H9 (cell line): Measurements from ENCODE around the gene CDKAL1. TPM values are rescaled to one million over a fixed set of nuclear protein-coding genes. Genes with fewer than 3 reads are reported as not detected.
"Not testable (repeated sequence)": the region's sequence is repeated elsewhere in the genome, so short reads cannot be mapped to it uniquely, and the experiment has no call there.

Experiments used
- DNase-seq: peaks from one replicate; pipeline ENCODE4 v3.0.0-alpha.2; 2017
- H2AFZ ChIP-seq: one replicate; pipeline ENCODE4 v1.6.1; 2013; ENCODE audit warnings: mild to moderate bottlenecking, low read length, control low read depth, moderate library complexity
- H2AK5ac ChIP-seq: 2 replicates; pipeline ENCODE4 v1.6.1; 2013; ENCODE audit warnings: low read length, control low read depth, mixed read lengths; ENCODE audit not compliant: insufficient read length
- H2BK120ac ChIP-seq: one replicate; pipeline ENCODE4 v1.6.1; 2013; ENCODE audit warnings: low read depth, mild to moderate bottlenecking, low read length, control low read depth, inconsistent platforms; ENCODE audit not compliant: poor library complexity, severe bottlenecking
- H2BK12ac ChIP-seq: 2 replicates; pipeline ENCODE4 v1.6.1; 2013; ENCODE audit warnings: low read length, control low read depth, mixed read lengths, low read depth; ENCODE audit not compliant: insufficient read length
- H2BK15ac ChIP-seq: 2 replicates; pipeline ENCODE4 v1.6.1; 2013; ENCODE audit warnings: low read depth, low read length, control low read depth
- H2BK20ac ChIP-seq: one replicate; pipeline ENCODE4 v1.6.1; 2013; ENCODE audit warnings: low read depth, mild to moderate bottlenecking, low read length, control low read depth, inconsistent platforms; ENCODE audit not compliant: poor library complexity, severe bottlenecking
- H2BK5ac ChIP-seq: 2 replicates; pipeline ENCODE4 v1.6.1; 2013; ENCODE audit warnings: low read length, control low read depth, mixed read lengths; ENCODE audit not compliant: insufficient read length
- H3K14ac ChIP-seq: 2 replicates; pipeline ENCODE4 v1.6.1; 2013; ENCODE audit warnings: low read length, control low read depth; ENCODE audit not compliant: insufficient read depth
- H3K18ac ChIP-seq: 2 replicates; pipeline ENCODE4 v1.6.1; 2013; ENCODE audit warnings: low read depth, mild to moderate bottlenecking, mixed read lengths, low read length, control low read depth; ENCODE audit not compliant: insufficient read length
- H3K23ac ChIP-seq: 2 replicates; pipeline ENCODE4 v1.6.1; 2013; ENCODE audit warnings: low read length, control low read depth, mixed read lengths, low read depth; ENCODE audit not compliant: insufficient read length
- H3K23me2 ChIP-seq: 2 replicates; pipeline ENCODE4 v1.6.1; 2013; ENCODE audit warnings: low read depth, mild to moderate bottlenecking, mixed read lengths, low read length, control low read depth; ENCODE audit not compliant: insufficient read length, poor library complexity, severe bottlenecking
- H3K27ac ChIP-seq: 2 replicates; pipeline ENCODE4 v1.5.1; 2013; ENCODE audit warnings: low read length, control low read depth, mixed read lengths, low read depth; ENCODE audit not compliant: insufficient read length
- H3K27me3 ChIP-seq: 2 replicates; pipeline ENCODE4 v1.6.1; 2013; ENCODE audit warnings: low read length, control low read depth, inconsistent platforms; ENCODE audit not compliant: insufficient read depth
- H3K4ac ChIP-seq: 2 replicates; pipeline ENCODE4 v1.6.1; 2013; ENCODE audit warnings: low read depth, mild to moderate bottlenecking, control low read depth, inconsistent platforms, low read length, moderate library complexity
- H3K4me1 ChIP-seq: 2 replicates; pipeline ENCODE4 v1.6.1; 2013; ENCODE audit warnings: low read length, control low read depth, inconsistent platforms; ENCODE audit not compliant: insufficient read depth
- H3K4me2 ChIP-seq: 2 replicates; pipeline ENCODE4 v1.6.1; 2013; ENCODE audit warnings: low read length, control low read depth, mixed read lengths; ENCODE audit not compliant: insufficient read length, insufficient read depth
- H3K56ac ChIP-seq: 2 replicates; pipeline ENCODE4 v1.6.1; 2013; ENCODE audit warnings: low read depth, mild to moderate bottlenecking, mixed read lengths, low read length, control low read depth; ENCODE audit not compliant: insufficient read length
- H3K79me1 ChIP-seq: 2 replicates; pipeline ENCODE4 v1.6.1; 2013; ENCODE audit warnings: low read depth, mild to moderate bottlenecking, moderate library complexity, low read length, control low read depth, inconsistent platforms; ENCODE audit not compliant: insufficient read depth, poor library complexity, severe bottlenecking
- H3K79me2 ChIP-seq: 2 replicates; pipeline ENCODE4 v1.6.1; 2013; ENCODE audit warnings: low read length, control low read depth, inconsistent platforms; ENCODE audit not compliant: insufficient read depth
- H3K9ac ChIP-seq: 2 replicates; pipeline ENCODE4 v1.6.1; 2013; ENCODE audit warnings: low read length, control low read depth, mixed read lengths; ENCODE audit not compliant: insufficient read length; ENCODE audit errors: extremely low read depth
- H3K9me3 ChIP-seq: one replicate; pipeline ENCODE4 v1.6.1; 2013; ENCODE audit warnings: low read depth, low read length, inconsistent platforms; ENCODE audit not compliant: control insufficient read depth
- H3T11ph ChIP-seq: one replicate; pipeline ENCODE4 v1.6.1; 2013; ENCODE audit warnings: mild to moderate bottlenecking, low read length, control low read depth, inconsistent platforms
- H4K20me1 ChIP-seq: one replicate; pipeline ENCODE4 v1.6.1; 2013; ENCODE audit not compliant: control insufficient read depth, insufficient read length, insufficient read depth
- H4K5ac ChIP-seq: 2 replicates; pipeline ENCODE4 v1.6.1; 2013; ENCODE audit warnings: low read depth, mild to moderate bottlenecking, mixed read lengths, low read length, control low read depth; ENCODE audit not compliant: insufficient read length
- H4K8ac ChIP-seq: replicated peaks from 2 replicates; pipeline ENCODE4 v1.6.1; 2013; ENCODE audit warnings: low read length, control low read depth, mixed read lengths, low read depth; ENCODE audit not compliant: insufficient read length
- H4K91ac ChIP-seq: 2 replicates; pipeline ENCODE4 v1.6.1; 2013; ENCODE audit warnings: low read depth, mild to moderate bottlenecking, moderate library complexity, mixed read lengths, low read length, control low read depth; ENCODE audit not compliant: insufficient read length
- H3K27ac Mint-ChIP-seq, 3 experiments: 2 replicates in 2 of 3; 3 replicates in 1 of 3; pipeline ENCODE4 v1.8.0; 2020 to 2021; ENCODE audit warnings: mixed read lengths in 3 of 3, mild to moderate bottlenecking in 1 of 3, moderate library complexity in 1 of 3
- H3K27me3 Mint-ChIP-seq: 2 replicates; pipeline ENCODE4 v1.8.0; 2021; ENCODE audit warnings: low read depth, mild to moderate bottlenecking, moderate library complexity, mixed read lengths
- H3K36me3 Mint-ChIP-seq, 3 experiments: 2 replicates in 2 of 3; 3 replicates in 1 of 3; pipeline ENCODE4 v1.8.0; 2020 to 2021; ENCODE audit warnings: low read depth in 3 of 3, mixed read lengths in 3 of 3; ENCODE audit not compliant: insufficient read depth in 1 of 3
- H3K4me1 Mint-ChIP-seq, 2 experiments: 2 replicates each; pipeline ENCODE4 v1.8.0; 2020; ENCODE audit warnings: mixed read lengths in 2 of 2
- H3K4me3 Mint-ChIP-seq, 2 experiments: 2 replicates in 1 of 2; 3 replicates in 1 of 2; pipeline ENCODE4 v1.8.0; 2020 to 2021; ENCODE audit warnings: mild to moderate bottlenecking in 2 of 2, mixed read lengths in 2 of 2, moderate library complexity in 1 of 2
- H3K9me3 Mint-ChIP-seq, 2 experiments: 2 replicates in 1 of 2; 3 replicates in 1 of 2; pipeline ENCODE4 v1.8.0; 2020; ENCODE audit warnings: mild to moderate bottlenecking in 2 of 2, mixed read lengths in 2 of 2, moderate library complexity in 1 of 2
- WGBS: extraction: QIAGEN DNeasy Blood & Tissue Kit; methylation state at CpG from one replicate; pipeline ENCODE4 v1.1.7; 2013; ENCODE audit warnings: missing lambda C conversion rate, low lambda C conversion rate, mixed read lengths; ENCODE audit not compliant: insufficient read length; ENCODE audit errors: extremely low coverage; 5-methylcytosine and 5-hydroxymethylcytosine counted together
- total RNA-seq: library from RNA; stranded (reverse); gene quantifications from 2 replicates; pipeline ENCODE4 v1.2.1, GENCODE V29; 2021
- TF ChIP-seq, protein P1 (sequence below): fragments of 200-600 bp; sonication (generic); conservative IDR thresholded peaks from 3 replicates; pipeline ENCODE4 v1.8.0; 2021; ENCODE audit warnings: antibody characterized with exemption, mild to moderate bottlenecking

The CDKAL1 gene
- total RNA-seq, 1 experiment from 2014 or later = 23.0 TPM

DNA sequence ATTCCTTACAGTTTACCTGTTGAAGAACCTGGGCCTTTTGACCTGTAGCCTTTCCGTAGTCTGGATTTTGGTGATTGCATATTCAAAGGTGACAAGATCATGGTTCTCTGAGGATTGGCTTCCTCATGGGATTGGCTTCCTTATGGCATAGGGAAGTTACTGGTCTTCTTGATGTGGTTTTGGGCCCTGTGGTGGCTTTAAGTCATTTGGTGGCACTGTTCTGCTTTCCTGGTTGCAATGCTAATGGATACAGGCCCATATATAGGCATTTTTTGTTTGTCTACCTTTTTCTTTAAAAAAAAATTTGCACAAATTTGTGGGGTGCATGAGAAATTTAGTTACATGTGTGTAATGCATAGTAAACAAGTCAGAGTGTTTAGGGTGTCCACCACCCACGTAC lies 185.7 kb downstream of the CDKAL1 start:
- no peaks in the 10 kb centered on the region for H4K20me1 ChIP-seq
- no peak overlapping the region for H4K8ac ChIP-seq
- no peak overlapping the region for H2BK5ac ChIP-seq
- H3K4me3 Mint-ChIP-seq = no peak overlapping the region
- no CpG with 5 or more reads among the region's 2 CpGs for WGBS
- no peak overlapping the region for H3K56ac ChIP-seq
- H3K27me3 ChIP-seq = no peaks in the 10 kb centered on the region
- no peaks in the 10 kb centered on the region for H3K79me2 ChIP-seq
- H3K9ac ChIP-seq = no peak overlapping the region
- TF ChIP-seq, protein P1, sequence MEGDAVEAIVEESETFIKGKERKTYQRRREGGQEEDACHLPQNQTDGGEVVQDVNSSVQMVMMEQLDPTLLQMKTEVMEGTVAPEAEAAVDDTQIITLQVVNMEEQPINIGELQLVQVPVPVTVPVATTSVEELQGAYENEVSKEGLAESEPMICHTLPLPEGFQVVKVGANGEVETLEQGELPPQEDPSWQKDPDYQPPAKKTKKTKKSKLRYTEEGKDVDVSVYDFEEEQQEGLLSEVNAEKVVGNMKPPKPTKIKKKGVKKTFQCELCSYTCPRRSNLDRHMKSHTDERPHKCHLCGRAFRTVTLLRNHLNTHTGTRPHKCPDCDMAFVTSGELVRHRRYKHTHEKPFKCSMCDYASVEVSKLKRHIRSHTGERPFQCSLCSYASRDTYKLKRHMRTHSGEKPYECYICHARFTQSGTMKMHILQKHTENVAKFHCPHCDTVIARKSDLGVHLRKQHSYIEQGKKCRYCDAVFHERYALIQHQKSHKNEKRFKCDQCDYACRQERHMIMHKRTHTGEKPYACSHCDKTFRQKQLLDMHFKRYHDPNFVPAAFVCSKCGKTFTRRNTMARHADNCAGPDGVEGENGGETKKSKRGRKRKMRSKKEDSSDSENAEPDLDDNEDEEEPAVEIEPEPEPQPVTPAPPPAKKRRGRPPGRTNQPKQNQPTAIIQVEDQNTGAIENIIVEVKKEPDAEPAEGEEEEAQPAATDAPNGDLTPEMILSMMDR = no peak
- H3K4me1 ChIP-seq = no peaks in the 10 kb centered on the region; the same call in 1 of the 2 replicates
- H3K36me3 Mint-ChIP-seq = peaks cover 0 to 4% (median 3%) of the 10 kb centered on the region in 3 experiments; a peak in 2 of 7 replicates
- no peak overlapping the region for H3T11ph ChIP-seq
- H2BK12ac ChIP-seq = no peak overlapping the region
- H2BK120ac ChIP-seq = no peak overlapping the region
- no peak overlapping the region for H3K4ac ChIP-seq
- H3K9me3 ChIP-seq = no peaks in the 10 kb centered on the region
- H4K91ac ChIP-seq = no peak overlapping the region
- no peak overlapping the region for H2AK5ac ChIP-seq
- no peaks in the 10 kb centered on the region for H3K79me1 ChIP-seq
- no peak overlapping the region for H2AFZ ChIP-seq
- peak overlapping the region in 1 of 3 experiments; percentile 76; a peak in 2 of 7 replicates for H3K27ac Mint-ChIP-seq
- no peak overlapping the region for H3K18ac ChIP-seq
- no peak overlapping the region for H3K23ac ChIP-seq
- no peak overlapping the region for H2BK20ac ChIP-seq
- DNase-seq = no peak
- H3K4me2 ChIP-seq = no peak overlapping the region
- H3K14ac ChIP-seq = no peak overlapping the region
- H3K27me3 Mint-ChIP-seq = no peaks in the 10 kb centered on the region
- no peaks in the 10 kb centered on the region for H3K9me3 Mint-ChIP-seq
- no peak overlapping the region for H4K5ac ChIP-seq
- no peak overlapping the region for H2BK15ac ChIP-seq
- H3K27ac ChIP-seq = no peak overlapping the region
- peaks cover 21 to 31% of the 10 kb centered on the region in 2 experiments for H3K4me1 Mint-ChIP-seq
- H3K23me2 ChIP-seq = no peaks in the 10 kb centered on the region

- H2AK5ac ChIP-seq, H3K4me2 ChIP-seq, H3K36me3 Mint-ChIP-seq, H3K79me1 ChIP-seq, H4K20me1 ChIP-seq, H3T11ph ChIP-seq, H2BK12ac ChIP-seq, H3K4ac ChIP-seq, H3K14ac ChIP-seq, H3K27me3 Mint-ChIP-seq, H2BK120ac ChIP-seq, H3K4me1 ChIP-seq, H2BK15ac ChIP-seq, H3K56ac ChIP-seq, H3K27me3 ChIP-seq, H3K9ac ChIP-seq, H3K23ac ChIP-seq, H3K27ac ChIP-seq, H4K5ac ChIP-seq, H3K79me2 ChIP-seq, H2BK5ac ChIP-seq, H3K4me3 Mint-ChIP-seq, H3K23me2 ChIP-seq, H3K27ac Mint-ChIP-seq, DNase-seq, H4K91ac ChIP-seq, H3K9me3 Mint-ChIP-seq, H2AFZ ChIP-seq, H3K9me3 ChIP-seq, H2BK20ac ChIP-seq, H4K8ac ChIP-seq, H3K18ac ChIP-seq: not testable (repeated sequence)
- WGBS = no CpG with 5 or more reads among the region's 3 CpGs
- peaks cover 24 to 37% of the 10 kb centered on the region in 2 experiments for H3K4me1 Mint-ChIP-seq
Measured at GRCh38 chr6:20721121-20721520, 186.9 kb downstream of the CDKAL1 start.
